Measurements from ENCODE around the gene ZNF709.

- TF ChIP-seq POLR2A (IDR thresholded peaks at IDR 0.05; ENCODE audit: low read depth) (no peak), CTCF (IDR thresholded peaks at IDR 0.05) (no peak)
These were observed 19.8 kb downstream of the ZNF709 start for GRCh38 chr19:12464769-12465168.
